Ascending aorta (tissue), 2 donors: Measurements from ENCODE around the gene OVCA2. TPM values are rescaled to one million over a fixed set of nuclear protein-coding genes. Genes with fewer than 3 reads are reported as not detected.

ENCODE experiments used
- DNase-seq, 2 donors: peaks; one replicate each; pipeline ENCODE4 v3.0.0-alpha.2; 2019; ENCODE audit warnings: low spot score in 2 of 2
- H3K27ac ChIP-seq, 2 donors: fragments of 200-600 bp; sonication (generic); one replicate each; pipeline ENCODE4 v1.5.1; 2016 to 2017; ENCODE audit warnings: mild to moderate bottlenecking in 1 of 2
- H3K27me3 ChIP-seq: fragments of 200-600 bp; sonication (generic); one replicate; pipeline ENCODE4 v1.5.1; 2017
- H3K36me3 ChIP-seq, 2 donors: fragments of 200-600 bp; sonication (generic); one replicate each; pipeline ENCODE4 v1.5.1; 2016
- H3K4me1 ChIP-seq, 2 donors: fragments of 200-600 bp; sonication (generic); one replicate each; pipeline ENCODE4 v1.5.1; 2016 to 2017; ENCODE audit warnings: mild to moderate bottlenecking in 1 of 2
- H3K4me3 ChIP-seq, 2 donors: fragments of 200-600 bp; sonication (generic); one replicate each; pipeline ENCODE4 v1.5.1; 2016 to 2017; ENCODE audit warnings: mild to moderate bottlenecking in 1 of 2
- H3K9me3 ChIP-seq, 2 donors: fragments of 200-600 bp; sonication (generic); one replicate each; pipeline ENCODE4 v1.5.1; 2016
- CTCF ChIP-seq, 3 experiments: fragments of 200-600 bp in 2 of 3; fragments of 450-650 bp in 1 of 3; sonication (generic) in 2 of 3; IDR thresholded peaks; one replicate each; pipeline ENCODE4 v1.5.1; 2016 to 2019; ENCODE audit warnings: antibody characterized with exemption in 3 of 3, mild to moderate bottlenecking in 1 of 3, moderate library complexity in 1 of 3
- intact Hi-C: fragments of 100-400 bp; cut with DNase I; formaldehyde crosslinking; loops from one replicate; pipeline ENCODE4 v1.15.1; 2023
- total RNA-seq: library from RNA; depleted of rRNA; stranded (reverse); fragments of >200 nt; gene quantifications from one replicate; pipeline ENCODE4 v1.1.0, GENCODE V29; 2016

The OVCA2 gene
- total RNA-seq, 1 donor from 2014 or later = 71.3 TPM

- no peak for DNase-seq
- H3K9me3 ChIP-seq = no peaks in the 10 kb centered on the region
- TF ChIP-seq CTCF (IDR thresholded peaks at IDR 0.05) = no peak
- intact Hi-C loops = no loop called here
- H3K4me3 ChIP-seq = no peak overlapping the region
- H3K4me1 ChIP-seq = peaks cover 5 to 6% of the 10 kb centered on the region in 2 donors
- H3K27ac ChIP-seq = peak overlapping the region; percentile 43 to 65
- peaks cover 30 to 50% of the 10 kb centered on the region in 2 donors for H3K36me3 ChIP-seq
- no peaks in the 10 kb centered on the region for H3K27me3 ChIP-seq
These were observed 19.0 kb downstream of the OVCA2 start for GRCh38 chr17:2060681-2061440.

- Histone ChIP-seq H3K9me3 (no peaks in the 10 kb centered on the region), H3K4me1 (peaks cover 1 to 5% of the 10 kb centered on the region in 2 donors), H3K4me3 (no peak overlapping the region), H3K27ac (peak overlapping the region; percentile 43 to 65), H3K36me3 (peaks cover 30 to 51% of the 10 kb centered on the region in 2 donors), H3K27me3 (no peaks in the 10 kb centered on the region)
- intact Hi-C loops = no loop called here
- DNase-seq = no peak
- TF ChIP-seq CTCF (IDR thresholded peaks at IDR 0.05) = no peak
These were observed 19.7 kb downstream of the OVCA2 start for GRCh38 chr17:2061441-2061958.

GRCh38 chr17:2062571-2063183 lies 20.9 kb downstream of the OVCA2 start:
- no peak overlapping the region for H3K4me3 ChIP-seq
- H3K9me3 ChIP-seq = no peaks in the 10 kb centered on the region
- H3K27me3 ChIP-seq = no peaks in the 10 kb centered on the region
- intact Hi-C loops = no loop called here
- TF ChIP-seq CTCF (IDR thresholded peaks at IDR 0.05) = no peak
- H3K36me3 ChIP-seq = peaks cover 30 to 51% of the 10 kb centered on the region in 2 donors
- peak overlapping the region; percentile 43 to 60 for H3K27ac ChIP-seq
- H3K4me1 ChIP-seq = peaks cover 0 to 10% of the 10 kb centered on the region in 2 donors
- no peak for DNase-seq

GRCh38 chr17:2063261-2064146 lies 21.7 kb downstream of the OVCA2 start:
- Histone ChIP-seq H3K27ac (peak overlapping the region; percentile 51 to 60), H3K36me3 (peaks cover 26 to 56% of the 10 kb centered on the region in 2 donors), H3K27me3 (no peaks in the 10 kb centered on the region), H3K9me3 (no peaks in the 10 kb centered on the region), H3K4me3 (no peak overlapping the region), H3K4me1 (peaks cover 0 to 14% of the 10 kb centered on the region in 2 donors)
- no peak for DNase-seq
- intact Hi-C loops = no loop called here
- no peak for TF ChIP-seq CTCF (IDR thresholded peaks at IDR 0.05)

GRCh38 chr17:2064147-2064489 lies 22.3 kb downstream of the OVCA2 start:
- Histone ChIP-seq H3K27ac (peak overlapping the region in 1 of 2 donors; percentile 51), H3K9me3 (no peaks in the 10 kb centered on the region), H3K4me1 (peaks cover 0 to 14% of the 10 kb centered on the region in 2 donors), H3K4me3 (no peak overlapping the region), H3K36me3 (peaks cover 26 to 59% of the 10 kb centered on the region in 2 donors), H3K27me3 (no peaks in the 10 kb centered on the region)
- intact Hi-C loops = no loop called here
- no peak for TF ChIP-seq CTCF (IDR thresholded peaks at IDR 0.05)
- DNase-seq = no peak
